GM21528 (cell line): Measurements from ENCODE around the gene GATM.
"Not testable (repeated sequence)": the region's sequence is repeated elsewhere in the genome, so short reads cannot be mapped to it uniquely, and the experiment has no call there.

ENCODE experiments used
- ATAC-seq: cut with Tn5 transposase; IDR thresholded peaks from one replicate; pipeline ENCODE4 v1.9.1; 2021; ENCODE audit warnings: mild to moderate bottlenecking, moderate library complexity; ENCODE audit not compliant: unreplicated experiment, low FRiP score

Gene GATM

DNA sequence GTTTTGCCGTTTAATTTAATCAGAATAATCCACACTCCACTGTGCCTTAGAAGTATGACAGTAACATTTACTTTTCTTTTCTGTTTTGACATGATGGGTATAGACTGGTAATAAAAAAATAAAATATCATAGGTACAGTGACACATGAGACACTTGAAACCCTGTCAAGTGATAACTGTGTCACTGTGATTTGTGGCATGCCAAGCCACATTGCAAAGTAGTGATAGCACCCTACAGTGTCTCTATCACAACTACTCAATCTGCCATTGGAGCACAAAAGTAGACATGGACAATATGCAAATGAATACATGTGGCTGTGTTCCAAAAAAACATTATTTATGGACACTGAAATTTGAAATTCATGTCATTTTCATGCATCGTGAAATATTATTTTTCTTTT, 22.5 kb downstream of the GATM start:
- ATAC-seq = no peak

DNA sequence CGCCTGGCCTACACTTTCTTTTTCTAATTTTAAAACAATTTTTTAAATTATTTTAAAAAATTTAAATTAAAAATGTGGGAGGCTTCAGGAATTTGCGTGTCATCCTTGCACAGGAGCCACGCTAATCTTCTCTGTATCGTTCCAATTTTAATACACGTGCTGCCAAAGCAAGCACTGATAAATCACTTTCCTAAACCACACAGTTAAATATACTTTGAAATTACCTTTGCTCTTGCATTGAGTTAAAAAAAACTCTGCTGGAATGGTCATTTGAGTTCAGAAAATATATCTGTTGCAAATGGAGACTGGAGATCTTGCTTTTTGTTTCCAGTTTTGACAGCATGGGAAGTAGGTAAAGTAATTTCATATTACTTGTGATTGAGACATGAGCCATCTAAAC, 23.6 kb downstream of the GATM start:
- no peak for ATAC-seq

- ATAC-seq = no peak
These were observed 27.1 kb downstream of the GATM start for GRCh38 chr15:45351227-45351626.

DNA sequence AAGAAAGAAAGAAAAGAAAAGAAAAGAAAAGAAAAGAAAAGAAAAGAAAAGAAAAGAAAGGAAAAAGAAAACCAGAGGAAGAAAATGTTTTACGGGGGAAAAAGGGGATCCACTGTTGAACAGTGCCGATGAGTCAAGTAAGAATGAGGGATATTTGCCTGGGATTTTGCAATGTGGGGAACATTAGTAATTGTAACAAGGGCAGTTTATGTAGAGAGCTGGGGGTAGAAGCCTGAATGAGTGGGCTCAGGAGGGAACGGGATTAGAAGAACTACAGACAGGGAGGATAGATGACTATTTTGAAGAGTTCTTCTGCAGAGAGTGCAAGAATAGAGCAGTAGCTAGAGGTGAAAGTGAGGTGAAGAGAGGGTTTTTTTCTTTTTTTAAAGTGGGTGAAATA, 28.7 kb downstream of the GATM start:
- ATAC-seq = no peak

DNA sequence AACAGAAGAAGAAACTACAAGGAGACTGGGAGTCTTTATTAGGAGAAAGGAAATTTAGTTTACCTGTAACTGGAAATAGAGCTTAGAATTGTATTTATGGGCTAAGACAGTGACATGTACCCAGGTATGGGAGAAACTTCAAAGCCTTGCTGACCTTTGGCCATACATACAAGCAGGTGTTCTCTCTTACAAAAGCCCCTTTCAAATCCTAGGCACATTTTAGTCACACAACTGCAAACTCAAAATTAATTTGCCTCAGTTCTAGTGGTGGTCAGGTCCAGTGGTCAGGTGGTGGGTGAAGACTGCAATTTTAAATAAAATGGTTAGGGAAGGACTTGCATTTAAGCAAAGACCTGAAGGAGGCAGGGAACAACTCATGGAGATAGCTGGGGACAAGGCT, 30.4 kb downstream of the GATM start:
- no peak for ATAC-seq

GRCh38 chr15:45347033-45347432, 31.3 kb downstream of the GATM start:
- no peak for ATAC-seq

DNA sequence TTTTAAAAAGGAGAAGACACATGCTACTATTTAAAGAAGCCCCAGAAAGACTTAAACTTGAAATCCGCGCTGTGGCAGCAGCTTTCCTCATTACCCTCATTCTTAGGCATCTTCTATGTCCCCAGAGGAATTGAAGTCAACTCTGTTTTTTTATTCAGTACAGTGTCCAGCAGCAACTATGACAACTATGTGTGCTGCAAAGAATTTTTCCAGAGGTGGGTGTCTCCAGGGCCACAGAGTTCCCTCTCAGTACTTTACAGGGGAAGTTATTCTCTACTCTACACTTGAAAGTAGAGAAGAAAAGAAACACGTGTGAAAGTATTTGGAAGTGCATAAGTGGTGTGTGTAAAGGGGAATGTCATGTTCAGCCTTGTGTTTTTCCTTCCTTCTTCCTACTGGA, 32.0 kb downstream of the GATM start:
- no peak for ATAC-seq

DNA sequence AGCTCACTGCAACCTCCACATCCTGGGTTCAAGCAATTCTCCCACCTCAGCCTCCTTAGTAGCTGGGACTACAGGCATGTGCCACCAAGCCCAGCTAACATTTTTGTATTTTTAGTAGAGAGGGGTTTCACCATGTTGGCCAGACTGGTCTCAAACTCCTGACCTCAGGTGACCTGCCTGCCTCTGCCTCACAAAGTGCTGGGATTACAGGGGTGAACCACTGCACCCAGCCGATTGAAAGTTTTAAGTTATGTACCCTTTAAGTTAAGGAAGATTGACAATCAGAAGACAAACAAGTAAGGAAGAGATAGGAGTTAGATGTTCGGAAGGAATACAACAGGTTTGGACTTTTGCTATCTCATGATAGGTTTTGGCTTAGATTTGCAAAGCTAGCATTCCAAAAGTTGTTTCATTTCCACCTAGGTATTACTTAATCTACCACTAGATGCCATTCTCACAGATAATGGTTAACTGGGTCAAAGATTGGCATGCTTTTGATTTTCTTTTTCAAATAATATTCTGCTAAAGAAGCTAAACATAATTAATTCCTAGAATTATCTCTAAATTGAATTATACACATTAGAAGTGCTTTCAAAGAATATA, 35.0 kb downstream of the GATM start:
- ATAC-seq = no peak

GRCh38 chr15:45341790-45342189, 36.6 kb downstream of the GATM start:
- no peak for ATAC-seq

DNA sequence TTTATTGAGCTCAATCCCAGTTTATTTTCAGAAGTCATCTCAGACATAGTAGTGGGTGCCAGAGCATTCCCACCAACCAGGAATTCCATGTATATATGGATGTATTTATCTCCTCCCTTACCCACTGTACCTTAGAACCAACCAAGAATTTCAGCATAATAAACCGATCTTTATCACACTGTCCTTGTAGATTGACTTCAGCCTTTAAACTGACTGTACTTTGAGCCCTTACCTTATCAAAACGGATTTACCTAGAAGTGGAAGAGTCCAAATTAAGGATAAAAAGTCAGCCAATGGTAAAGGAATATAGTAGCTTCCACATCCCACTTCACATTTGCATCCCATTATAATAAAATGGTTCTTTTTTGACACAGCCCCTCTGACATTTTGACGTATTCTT, 37.9 kb downstream of the GATM start:
- no peak for ATAC-seq

GRCh38 chr15:45338417-45338816, 39.9 kb downstream of the GATM start:
- ATAC-seq = no peak

DNA sequence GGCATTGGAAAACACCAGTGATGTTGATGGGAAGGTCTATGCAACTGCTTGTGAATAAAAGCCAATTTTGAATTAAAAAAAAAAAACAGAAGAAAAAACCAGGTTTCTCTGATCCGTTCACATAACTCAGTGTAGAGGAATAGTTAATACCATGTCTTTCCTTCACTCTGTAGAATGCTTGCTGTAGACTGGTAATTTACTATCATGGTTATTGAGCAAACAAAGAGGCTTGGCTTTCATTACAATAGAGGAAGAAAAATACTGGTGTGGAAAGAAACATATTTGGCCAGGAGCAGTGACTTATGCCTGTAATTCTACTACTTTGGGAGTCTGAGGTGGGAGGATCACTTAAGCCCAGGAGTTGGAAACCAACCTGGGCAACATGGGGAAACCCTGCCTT, 41.1 kb downstream of the GATM start:
- ATAC-seq = no peak

DNA sequence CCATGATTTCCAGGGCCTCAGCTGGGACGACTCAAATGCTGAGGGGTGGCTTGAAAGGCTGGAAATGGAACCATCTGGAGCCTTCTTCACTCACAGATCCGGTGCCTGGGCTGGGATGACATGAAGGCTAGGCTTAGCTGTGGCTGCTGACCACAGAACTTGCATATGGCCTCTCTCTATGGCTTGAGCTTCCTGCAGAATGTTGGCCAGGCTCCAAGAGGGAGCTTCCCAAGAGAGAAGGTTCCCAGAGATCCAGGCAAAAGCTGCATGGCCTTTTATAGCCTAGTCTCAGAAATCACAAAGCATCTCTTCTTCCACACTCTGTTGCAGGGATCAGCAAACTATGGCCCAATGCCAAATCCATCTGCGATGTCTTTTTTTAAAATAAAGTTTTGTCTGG, 44.8 kb downstream of the GATM start:
- ATAC-seq = no peak

GRCh38 chr15:45332694-45333093, 45.6 kb downstream of the GATM start:
- ATAC-seq = no peak

GRCh38 chr15:45331972-45332371, 46.4 kb downstream of the GATM start:
- no peak for ATAC-seq

DNA sequence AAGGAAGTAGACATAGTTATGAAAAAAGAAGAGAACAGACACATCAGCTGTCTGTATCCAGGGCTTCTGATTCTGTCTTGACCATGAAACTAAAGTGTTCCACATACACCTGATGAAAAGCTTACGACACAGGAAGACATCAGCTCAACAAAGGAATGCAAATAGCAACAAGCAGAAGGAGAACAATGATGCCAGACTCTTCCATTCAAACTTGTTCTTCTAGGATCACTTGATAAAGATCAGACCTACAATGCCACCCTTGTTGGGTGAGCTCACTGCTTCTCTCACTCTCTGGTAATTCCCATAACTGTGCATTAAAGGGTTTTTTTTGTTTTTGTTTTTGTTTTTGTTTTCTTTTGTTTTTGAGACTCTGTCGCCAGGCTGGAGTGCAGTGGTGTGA, 49.7 kb downstream of the GATM start:
- no peak for ATAC-seq

DNA sequence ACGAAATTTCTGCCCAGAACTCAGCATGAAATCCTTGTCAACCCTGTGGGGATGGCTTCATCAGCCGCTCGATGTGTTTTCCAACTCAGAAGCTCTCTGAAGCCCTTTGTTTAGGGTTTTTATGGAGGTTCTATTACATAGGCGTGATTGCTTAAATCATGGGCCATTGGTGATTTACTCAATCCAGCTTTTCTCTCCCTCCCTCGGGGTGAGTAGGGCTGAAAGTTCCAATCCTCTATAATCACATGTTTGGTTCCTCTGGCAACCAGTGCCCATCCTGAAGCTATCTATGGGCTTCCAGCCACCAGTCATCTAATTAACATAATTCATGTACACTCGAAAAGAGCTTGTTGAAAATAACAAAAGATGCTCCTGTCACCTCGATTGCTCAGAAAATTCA, 51.6 kb downstream of the GATM start:
- no peak for ATAC-seq

DNA sequence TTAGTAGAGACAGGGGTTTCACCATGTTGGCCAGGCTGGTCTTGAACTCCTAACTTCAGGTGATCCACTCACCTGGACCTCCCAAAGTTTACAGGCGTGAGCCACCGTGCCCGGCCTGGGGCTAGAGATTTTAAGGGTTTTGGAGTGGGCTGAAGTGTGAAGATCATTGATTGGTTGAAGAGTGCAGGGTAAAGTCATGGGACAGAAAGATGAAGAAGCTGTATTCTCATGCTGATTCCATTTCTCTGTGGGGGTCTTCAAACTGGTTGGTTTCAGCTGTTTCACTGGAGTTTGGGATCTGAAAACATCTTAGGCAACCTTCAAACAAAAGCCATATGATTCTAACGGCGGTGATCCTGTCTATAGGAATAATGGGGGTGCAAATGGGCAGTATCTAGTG, 52.1 kb downstream of the GATM start:
- no peak for ATAC-seq

GRCh38 chr15:45320581-45321205, 57.7 kb downstream of the GATM start:
- no peak for ATAC-seq

DNA sequence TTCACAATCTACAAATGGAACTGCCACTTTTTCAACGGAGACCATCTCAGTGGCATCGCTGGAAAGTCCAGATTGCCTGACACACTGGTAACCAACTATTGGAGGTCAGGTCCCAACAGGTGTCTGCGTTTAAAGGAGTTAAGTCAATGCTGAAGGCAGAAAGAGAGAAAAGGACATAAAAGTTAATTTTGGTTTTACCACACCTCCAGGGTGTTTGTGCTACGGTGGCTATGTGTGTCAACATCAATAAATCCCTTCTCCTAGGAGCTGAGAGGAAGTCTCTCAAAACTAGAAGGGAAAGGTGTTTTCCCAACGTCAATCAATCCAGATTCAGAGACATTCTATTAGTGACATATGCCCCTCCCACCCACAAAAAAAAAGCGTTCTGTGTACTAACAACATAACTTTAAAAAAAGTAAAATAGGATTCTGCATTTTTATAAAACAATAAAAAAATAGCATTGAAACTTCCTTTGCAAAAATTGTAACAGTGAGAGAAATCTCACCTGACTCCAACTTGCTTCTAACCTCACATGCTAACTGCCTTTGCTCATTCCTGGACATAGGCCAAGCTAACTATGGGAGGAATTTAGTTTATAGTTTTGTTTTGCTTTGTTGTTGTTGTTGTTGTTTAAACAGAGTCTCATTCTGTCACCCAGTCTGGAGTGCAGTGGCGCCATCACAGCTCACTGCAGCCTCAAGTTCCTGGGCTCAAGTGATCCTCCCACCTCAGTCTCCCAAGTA, 58.7 kb downstream of the GATM start:
- no peak for ATAC-seq

DNA sequence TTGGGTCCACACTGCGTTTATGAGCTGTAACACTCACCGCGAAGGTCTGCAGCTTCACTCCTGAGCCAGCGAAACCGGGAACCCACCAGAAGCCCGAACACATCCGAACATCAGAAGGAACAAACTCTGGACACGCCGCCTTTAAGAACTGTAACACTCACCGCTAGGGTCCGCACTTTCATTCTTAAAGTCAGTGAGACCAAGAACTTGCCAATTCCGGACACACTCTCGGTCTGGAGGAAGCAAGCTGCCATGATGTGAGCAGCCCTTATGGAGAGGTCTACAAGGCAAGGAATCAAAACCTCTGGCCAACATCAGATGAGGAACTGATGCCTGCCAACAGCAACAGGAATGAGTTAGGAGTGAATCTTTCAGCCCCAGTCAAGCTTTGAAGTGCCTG, 63.4 kb downstream of the GATM start:
- no peak for ATAC-seq

DNA sequence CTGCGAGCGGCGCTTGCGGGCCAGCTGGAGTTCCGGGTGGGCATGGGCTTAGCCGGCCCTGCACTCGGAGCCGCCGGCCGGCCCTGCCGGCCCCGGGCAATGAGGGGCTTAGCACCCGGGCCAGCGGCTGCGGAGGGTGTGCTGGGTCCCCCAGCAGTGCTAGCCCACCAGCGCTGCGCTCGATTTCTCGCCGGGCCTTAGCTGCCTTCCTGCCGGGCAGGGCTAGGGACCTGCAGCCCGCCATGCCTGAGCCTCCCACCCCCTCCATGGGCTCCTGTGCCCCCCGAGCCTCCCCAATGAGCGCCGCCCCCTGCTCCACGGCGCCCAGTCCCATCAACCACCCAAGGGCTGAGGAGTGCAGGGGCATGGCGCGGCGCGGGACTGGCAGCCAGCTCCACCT, 64.2 kb downstream of the GATM start:
- not testable (repeated sequence) for ATAC-seq
